ENCODE data around the gene FIGLA. TPM values are rescaled to one million over a fixed set of nuclear protein-coding genes. Genes with fewer than 3 reads are reported as not detected.

FIGLA gene
- total and polyA plus RNA-seq, 2 of the 8 experiments (the other 6 are each of a cell fraction or from before 2014, with no cell fraction given) = not detected

- Histone ChIP-seq H2BK12ac (ENCODE audit: low read depth, low read length) (no peak overlapping the region), H3K79me1 (ENCODE audit: low read depth, low read length) (peaks cover 25% of the 10 kb centered on the region), H2BK20ac (ENCODE audit: low read length) (no peak overlapping the region), H3K9me3 (ENCODE audit: insufficient read depth in 2 of 2, low read depth in 1 of 2, low read length in 1 of 2) (0 out of 4 replicates have a peak, but pooled peaks cover 0 to under 1% of the 10 kb centered on the region in 2 experiments), H3K4me1 (replicated peaks in 1 of 4; ENCODE audit: control insufficient read depth in 3 of 4, insufficient read depth in 4 of 4, low read length in 3 of 4) (peaks cover 0 to 19% (median 7%) of the 10 kb centered on the region in 4 experiments; a peak in 6 of 7 replicates), H4K8ac (ENCODE audit: extremely low read depth, insufficient read depth, low read length) (no peak overlapping the region), H3K4ac (replicated peaks; ENCODE audit: insufficient read length, low read depth, low read length) (no peak overlapping the region), H3K23ac (ENCODE audit: insufficient read length) (no peak overlapping the region), H3K36me3 (ENCODE audit: control insufficient read depth in 2 of 4, insufficient read depth in 4 of 4, low read length in 3 of 4) (no peaks in the 10 kb centered on the region; a peak in 1 of 8 replicates), H3K79me2 (ENCODE audit: control insufficient read depth in 1 of 2, insufficient read depth in 2 of 2, low read length in 2 of 2) (peaks cover 22 to 98% of the 10 kb centered on the region in 2 experiments), H3K4me2 (ENCODE audit: insufficient read depth in 1 of 2, low read depth in 2 of 2, low read length in 2 of 2) (no peak overlapping the region), H3K27me3 (replicated peaks in 1 of 4; ENCODE audit: control insufficient read depth in 3 of 4, extremely low read depth in 1 of 4, insufficient read depth in 3 of 4, low read length in 3 of 4) (no peaks in the 10 kb centered on the region), H4K91ac (replicated peaks; ENCODE audit: insufficient read length, low read length) (no peak overlapping the region), H4K5ac (ENCODE audit: insufficient read length, low read depth, low read length) (no peak overlapping the region), H4K20me1 (replicated peaks in 1 of 2; ENCODE audit: control insufficient read depth in 1 of 2, insufficient read depth in 2 of 2, low read length in 2 of 2) (peaks cover 24 to 35% of the 10 kb centered on the region in 2 experiments), H2BK15ac (ENCODE audit: low read length) (no peak overlapping the region), H3K27ac (ENCODE audit: low read depth, low read length) (no peak overlapping the region), H3K9ac (replicated peaks in 1 of 4; ENCODE audit: extremely low read depth in 1 of 4, low read depth in 3 of 4, low read length in 3 of 4) (no peak overlapping the region), H3K23me2 (ENCODE audit: low read depth, low read length) (peaks cover 2% of the 10 kb centered on the region; the same call in 1 of the 2 replicates), H2BK5ac (ENCODE audit: low read depth, low read length) (no peak overlapping the region), H3K18ac (ENCODE audit: extremely low read depth, low read length) (no peak overlapping the region), H2AFZ (ENCODE audit: low read length) (no peak overlapping the region), H2BK120ac (replicated peaks; ENCODE audit: low read depth, low read length) (no peak overlapping the region), H3K56ac (replicated peaks; ENCODE audit: insufficient read length, low read depth, low read length) (no peak overlapping the region), H3K4me3 (ENCODE audit: extremely low read depth in 1 of 4, insufficient read depth in 2 of 4, low read depth in 3 of 4, low read length in 4 of 4) (no peak overlapping the region), H2AK5ac (ENCODE audit: low read depth, low read length) (no peak overlapping the region), H3K14ac (ENCODE audit: insufficient read length) (no peak overlapping the region)
- TF ChIP-seq PHF8 (conservative IDR thresholded peaks at IDR 0.05; ENCODE audit: low read depth, low read length) (no peak), USF2 (IDR thresholded peaks at IDR 0.05; ENCODE audit: low read length) (no peak), CHD1 (IDR thresholded peaks at IDR 0.05; ENCODE audit: low read depth, low read length) (no peak), CEBPB (IDR thresholded peaks at IDR 0.05; ENCODE audit: low read depth, low read length) (no peak)
- CTCF ChIA-PET (ENCODE audit: partially characterized antibody) = interaction anchor here (0.6 to 1.8 kb wide), 3 partner anchors 16 to 47 kb away, joined by 3 to 4 read pairs (median 4); partner anchors contain the start of gene ADD2
- FAIRE-seq = no peak
- WGBS, 2 experiments (ENCODE audit: extremely low coverage in 1 of 2, insufficient coverage in 1 of 2, insufficient read length in 1 of 2, insufficient replicate concordance in 2 of 2, low coverage in 1 of 2, low lambda C conversion rate in 2 of 2, missing lambda C conversion rate in 1 of 2) = 81% methylated on average over 1 of the region's 1 CpG; no CpG with 5 or more reads in 1 of the 2 experiments
- no peak for DNase-seq (ENCODE audit: low read depth in 1 of 2, low spot score in 2 of 2)
- POLR2A ChIA-PET (ENCODE audit: partially characterized antibody) = interaction anchor here (0.8 to 2.8 kb wide), 5 partner anchors 9 to 15 kb away, joined by 3 to 7 read pairs (median 5); partner anchors contain the start of gene ADD2
Measured at GRCh38 chr2:70752396-70752795, 38.0 kb downstream of the FIGLA start.
